OCI-LY1 (cell line): ENCODE data around the gene AGFG2.
"Not testable (repeated sequence)": the region's sequence is repeated elsewhere in the genome, so short reads cannot be mapped to it uniquely, and the experiment has no call there.

Experiments used
- H2AFZ ChIP-seq: fragments of 200-600 bp; sonication (generic), shearing (Covaris generic); 2 replicates; pipeline ENCODE4 v1.6.0; 2014; ENCODE audit warnings: antibody characterized with exemption, mild to moderate bottlenecking, low read length
- H3F3A ChIP-seq: fragments of 200-600 bp; sonication (generic), shearing (Covaris generic); 2 replicates; pipeline ENCODE4 v1.6.0; 2014; ENCODE audit warnings: mild to moderate bottlenecking, antibody characterized with exemption, low read length, moderate library complexity; ENCODE audit not compliant: insufficient read depth
- H3K27ac ChIP-seq: fragments of 200-600 bp; sonication (generic); 2 replicates; pipeline ENCODE4 v1.5.1; 2014; ENCODE audit warnings: low read length, mixed run types, mild to moderate bottlenecking, low read depth; ENCODE audit not compliant: poor library complexity, severe bottlenecking
- H3K27me3 ChIP-seq: fragments of 200-600 bp; sonication (generic); 2 replicates; pipeline ENCODE4 v1.6.0; 2014; ENCODE audit warnings: antibody characterized with exemption, mild to moderate bottlenecking, low read length, moderate library complexity; ENCODE audit not compliant: insufficient read depth
- H3K36me3 ChIP-seq: fragments of 200-600 bp; sonication (generic); 2 replicates; pipeline ENCODE4 v1.6.1; 2014; ENCODE audit warnings: mild to moderate bottlenecking, antibody characterized with exemption, low read length, moderate library complexity, mixed read lengths; ENCODE audit not compliant: insufficient read depth
- H3K4me1 ChIP-seq: fragments of 200-600 bp; sonication (generic); 2 replicates; pipeline ENCODE4 v1.5.1; 2014; ENCODE audit warnings: mild to moderate bottlenecking, low read length, moderate library complexity; ENCODE audit not compliant: insufficient read depth, severe bottlenecking
- H3K4me2 ChIP-seq: fragments of 200-600 bp; sonication (generic), shearing (Covaris generic); 2 replicates; pipeline ENCODE4 v1.6.1; 2014; ENCODE audit warnings: low read length
- H3K4me3 ChIP-seq: fragments of 200-600 bp; sonication (generic); 2 replicates; pipeline ENCODE4 v1.5.1; 2014; ENCODE audit warnings: low read length, low read depth, mild to moderate bottlenecking, mixed read lengths; ENCODE audit not compliant: poor library complexity, severe bottlenecking
- H3K79me2 ChIP-seq: fragments of 200-600 bp; shearing (Covaris generic); 2 replicates; pipeline ENCODE4 v1.6.1; 2016; ENCODE audit warnings: mixed run types, low read length, mixed read lengths; ENCODE audit not compliant: insufficient read depth
- H3K9ac ChIP-seq: fragments of 200-600 bp; sonication (generic), shearing (Covaris generic); 2 replicates; pipeline ENCODE4 v1.6.1; 2014; ENCODE audit warnings: mild to moderate bottlenecking, low read length, mixed read lengths
- H3K9me2 ChIP-seq: fragments of 200-600 bp; sonication (generic), shearing (Covaris generic); 2 replicates; pipeline ENCODE4 v1.6.1; 2014; ENCODE audit warnings: low read depth, mild to moderate bottlenecking, low read length, mixed read lengths
- H3K9me3 ChIP-seq: fragments of 200-600 bp; shearing (Covaris generic); 2 replicates; pipeline ENCODE4 v1.6.1; 2014; ENCODE audit warnings: low read length, mixed read lengths
- H4K20me1 ChIP-seq: fragments of 200-600 bp; sonication (generic), shearing (Covaris generic); 2 replicates; pipeline ENCODE4 v1.6.0; 2016; ENCODE audit warnings: mild to moderate bottlenecking, low read length; ENCODE audit not compliant: insufficient read depth
- CTCF ChIP-seq: fragments of 200-600 bp; sonication (generic), shearing (Covaris generic); IDR thresholded peaks from 2 replicates; pipeline ENCODE4 v1.5.1; 2017; ENCODE audit warnings: mild to moderate bottlenecking, antibody characterized with exemption, low read length, moderate library complexity, mixed read lengths
- EZH2 ChIP-seq: fragments of 200-600 bp; sonication (generic), shearing (Covaris generic); IDR thresholded peaks from 2 replicates; pipeline ENCODE4 v1.8.0; 2017; ENCODE audit warnings: borderline replicate concordance, mixed run types, mild to moderate bottlenecking, antibody characterized with exemption, low read length, moderate library complexity, mixed read lengths

The AGFG2 gene

GRCh38 chr7:100538348-100538653, 702 bp upstream of the AGFG2 start:
- H3K27me3 ChIP-seq, result peaks cover 5% of the 10 kb centered on the region; the same call in 1 of the 2 replicates
- peak overlapping the region; percentile 93 for H3K4me2 ChIP-seq
- TF ChIP-seq CTCF (no peak), EZH2 (no peak)
- H3K4me3 ChIP-seq, result peak overlapping the region; percentile 59
- H4K20me1 ChIP-seq, result no peaks in the 10 kb centered on the region
- H3K4me1 ChIP-seq, result peaks cover 15% of the 10 kb centered on the region
- peak overlapping the region; percentile 58 for H3K9ac ChIP-seq
- H3K9me3 ChIP-seq, result no peaks in the 10 kb centered on the region
- H3K36me3 ChIP-seq, result no peaks in the 10 kb centered on the region
- H2AFZ ChIP-seq, result peak overlapping the region; percentile 98
- H3F3A ChIP-seq, result no peaks in the 10 kb centered on the region
- H3K27ac ChIP-seq, result no peak overlapping the region
- no peaks in the 10 kb centered on the region for H3K9me2 ChIP-seq
- no peaks in the 10 kb centered on the region for H3K79me2 ChIP-seq

GRCh38 chr7:100539436-100540006, 518 bp downstream of the AGFG2 start:
- Histone ChIP-seq H3K4me2 (peak overlapping the region; percentile 77), H3K9ac (peak overlapping the region; percentile 60), H3K36me3 (no peaks in the 10 kb centered on the region), H3K9me2 (no peaks in the 10 kb centered on the region), H3K4me3 (peak overlapping the region; percentile 73), H3K9me3 (no peaks in the 10 kb centered on the region), H3K79me2 (no peaks in the 10 kb centered on the region), H3K27me3 (peaks cover 5% of the 10 kb centered on the region; the same call in 1 of the 2 replicates), H3K4me1 (peaks cover 15% of the 10 kb centered on the region), H3F3A (no peaks in the 10 kb centered on the region), H3K27ac (no peak overlapping the region), H2AFZ (no peak overlapping the region), H4K20me1 (no peaks in the 10 kb centered on the region; the same call in 1 of the 2 replicates)
- TF ChIP-seq EZH2 (no peak), CTCF (no peak)

- H3K27me3 ChIP-seq, result peaks cover 5% of the 10 kb centered on the region; the same call in 1 of the 2 replicates
- no peaks in the 10 kb centered on the region for H3K9me2 ChIP-seq
- no peak overlapping the region for H3K27ac ChIP-seq
- H3K36me3 ChIP-seq, result no peaks in the 10 kb centered on the region
- peak overlapping the region; percentile 60 for H3K9ac ChIP-seq
- H3K79me2 ChIP-seq, result no peaks in the 10 kb centered on the region
- TF ChIP-seq CTCF (no peak), EZH2 (no peak)
- H3K9me3 ChIP-seq, result no peaks in the 10 kb centered on the region
- peaks cover 15% of the 10 kb centered on the region for H3K4me1 ChIP-seq
- H2AFZ ChIP-seq, result no peak overlapping the region
- H3K4me3 ChIP-seq, result peak overlapping the region; percentile 73
- H4K20me1 ChIP-seq, result no peaks in the 10 kb centered on the region; the same call in 1 of the 2 replicates
- H3K4me2 ChIP-seq, result peak overlapping the region; percentile 77
- no peaks in the 10 kb centered on the region for H3F3A ChIP-seq
These were observed 1.2 kb downstream of the AGFG2 start for GRCh38 chr7:100540073-100540723.

- H3K79me2 ChIP-seq, H2AFZ ChIP-seq, H3K9me3 ChIP-seq, H3K27me3 ChIP-seq, H3K9ac ChIP-seq, H3K4me3 ChIP-seq, H4K20me1 ChIP-seq, H3K4me2 ChIP-seq, H3K27ac ChIP-seq, H3K9me2 ChIP-seq, H3K36me3 ChIP-seq, H3F3A ChIP-seq: not testable (repeated sequence)
- H3K4me1 ChIP-seq, result peaks cover 15% of the 10 kb centered on the region
These were observed 2.3 kb downstream of the AGFG2 start for GRCh38 chr7:100541309-100541708.
